HG02938 (cell line): ENCODE measurements around the gene B4GALNT1.

Source experiments
- ATAC-seq: cut with Tn5 transposase; IDR thresholded peaks from one replicate; pipeline ENCODE4 v1.9.1; 2021; ENCODE audit warnings: mild to moderate bottlenecking, moderate library complexity; ENCODE audit not compliant: unreplicated experiment

The B4GALNT1 gene

GRCh38 chr12:57609781-57610553 is 23.0 kb downstream of the B4GALNT1 start:
- ATAC-seq = no peak

- ATAC-seq = no peak
Measured at GRCh38 chr12:57609101-57609780, 23.8 kb downstream of the B4GALNT1 start.

GRCh38 chr12:57607958-57608663 is 24.9 kb downstream of the B4GALNT1 start:
- ATAC-seq = no peak

- no peak for ATAC-seq
Measured at GRCh38 chr12:57606821-57607220, 26.2 kb downstream of the B4GALNT1 start.

GRCh38 chr12:57606399-57606798 is 26.6 kb downstream of the B4GALNT1 start:
- ATAC-seq = no peak

GRCh38 chr12:57605811-57606311 is 27.1 kb downstream of the B4GALNT1 start:
- no peak for ATAC-seq

GRCh38 chr12:57604992-57605810 is 27.8 kb downstream of the B4GALNT1 start:
- peak; percentile 12 for ATAC-seq

GRCh38 chr12:57604454-57604991 is 28.5 kb downstream of the B4GALNT1 start, which contains the start of gene DTX3:
DTX3 (plus strand) TSS chr12:57604824; CDS start chr12:57606518, 1,694 bp downstream.
- peak; percentile 53 for ATAC-seq

- ATAC-seq = no peak
Measured at GRCh38 chr12:57603815-57604453, 29.1 kb downstream of the B4GALNT1 start.

- ATAC-seq = no peak
Measured at GRCh38 chr12:57603324-57603723, 29.7 kb downstream of the B4GALNT1 start.

GRCh38 chr12:57602544-57602943 is 30.5 kb downstream of the B4GALNT1 start:
- no peak for ATAC-seq

- ATAC-seq = no peak
Measured at GRCh38 chr12:57600395-57600794, 32.6 kb downstream of the B4GALNT1 start.

GRCh38 chr12:57593187-57593586 is 39.8 kb downstream of the B4GALNT1 start:
- no peak for ATAC-seq

- no peak for ATAC-seq
Measured at GRCh38 chr12:57592551-57593165, 40.3 kb downstream of the B4GALNT1 start.

GRCh38 chr12:57591782-57592325 is 41.1 kb downstream of the B4GALNT1 start:
- no peak for ATAC-seq

- ATAC-seq = peak; percentile 74
Measured at GRCh38 chr12:57590864-57591781, 41.9 kb downstream of the B4GALNT1 start, which contains the start of gene PIP4K2C. PIP4K2C (plus strand) TSS chr12:57591192; CDS start chr12:57591290, 98 bp downstream.

- peak; percentile 15 for ATAC-seq
Measured at GRCh38 chr12:57590479-57590863, 42.5 kb downstream of the B4GALNT1 start.
